Right renal pelvis (tissue), 4 donors: ENCODE data around the gene BLOC1S4. TPM values are rescaled to one million over a fixed set of nuclear protein-coding genes. Genes with fewer than 3 reads are reported as not detected.
"Not testable (repeated sequence)": the region's sequence is repeated elsewhere in the genome, so short reads cannot be mapped to it uniquely, and the experiment has no call there.

Experiments used
- DNase-seq, 4 donors: peaks; one replicate each; pipeline ENCODE4 v3.0.0-alpha.2; 2013; ENCODE audit warnings: low read depth in 4 of 4, low spot score in 3 of 4, missing footprints in 1 of 4
- polyA plus RNA-seq, 4 donors: library from polyadenylated mRNA; unstranded; fragments of 120-200 nt; gene quantifications; one replicate each; pipeline ENCODE4 v1.2.1, GENCODE V29; 2013; ENCODE audit not compliant: insufficient read length in 4 of 4

The BLOC1S4 gene
- polyA plus RNA-seq, 4 donors, result 11.7 to 15.3 (median 12.8) TPM

GRCh38 chr4:6734165-6734786 is 18.3 kb downstream of the BLOC1S4 start:
- DNase-seq, result no peak

GRCh38 chr4:6739920-6740319 is 23.9 kb downstream of the BLOC1S4 start:
- DNase-seq, result no peak

GRCh38 chr4:6740347-6740746 is 24.4 kb downstream of the BLOC1S4 start:
- no peak for DNase-seq

GRCh38 chr4:6742507-6742906 is 26.5 kb downstream of the BLOC1S4 start:
- DNase-seq, result no peak

GRCh38 chr4:6742989-6743388 is 27.0 kb downstream of the BLOC1S4 start:
- no peak for DNase-seq

- peak; percentile 43 to 56 (median 52) for DNase-seq
Observed at GRCh38 chr4:6746721-6747293, 30.8 kb downstream of the BLOC1S4 start.

- no peak for DNase-seq
Observed at GRCh38 chr4:6747294-6748051, 31.5 kb downstream of the BLOC1S4 start.

- DNase-seq, result no peak
Observed at GRCh38 chr4:6748286-6748685, 32.3 kb downstream of the BLOC1S4 start.

GRCh38 chr4:6749340-6750171 is 33.6 kb downstream of the BLOC1S4 start:
- no peak for DNase-seq

- no peak for DNase-seq
Observed at GRCh38 chr4:6750286-6751221, 34.6 kb downstream of the BLOC1S4 start.

- DNase-seq, result no peak
Observed at GRCh38 chr4:6751611-6752485, 35.9 kb downstream of the BLOC1S4 start.

GRCh38 chr4:6752486-6752829 is 36.5 kb downstream of the BLOC1S4 start:
- DNase-seq, result no peak

- no peak for DNase-seq
Observed at GRCh38 chr4:6753103-6753560, 37.2 kb downstream of the BLOC1S4 start.

- DNase-seq, result no peak
Observed at GRCh38 chr4:6753891-6754290, 37.9 kb downstream of the BLOC1S4 start.

GRCh38 chr4:6754481-6755087 is 38.6 kb downstream of the BLOC1S4 start:
- DNase-seq, result no peak

- no peak for DNase-seq
Observed at GRCh38 chr4:6755088-6755753, 39.2 kb downstream of the BLOC1S4 start.

- not testable (repeated sequence) for DNase-seq
Observed at GRCh38 chr4:6756345-6756744, 40.4 kb downstream of the BLOC1S4 start.

- DNase-seq, result no peak
Observed at GRCh38 chr4:6758728-6759127, 42.8 kb downstream of the BLOC1S4 start.
